Neural crest cell (in vitro differentiated cells): Measurements from ENCODE around the gene HTRA2. TPM values are rescaled to one million over a fixed set of nuclear protein-coding genes. Genes with fewer than 3 reads are reported as not detected.

Experiments
- DNase-seq: peaks from one replicate; pipeline ENCODE4 v3.0.0; 2021; ENCODE audit warnings: low read depth, mixed read lengths, low spot score
- H3K27ac Mint-ChIP-seq: one replicate; pipeline ENCODE4 v1.8.0; 2021; ENCODE audit warnings: mild to moderate bottlenecking, mixed read lengths; ENCODE audit not compliant: unreplicated experiment
- H3K27me3 Mint-ChIP-seq: 2 replicates; pipeline ENCODE4 v1.8.0; 2021; ENCODE audit warnings: low read depth, mild to moderate bottlenecking, mixed read lengths
- H3K36me3 Mint-ChIP-seq: 2 replicates; pipeline ENCODE4 v1.8.0; 2021; ENCODE audit warnings: low read depth, mild to moderate bottlenecking, mixed read lengths
- H3K4me1 Mint-ChIP-seq: 2 replicates; pipeline ENCODE4 v1.8.0; 2021; ENCODE audit warnings: mixed read lengths
- H3K4me3 Mint-ChIP-seq: one replicate; pipeline ENCODE4 v1.8.0; 2021; ENCODE audit warnings: mild to moderate bottlenecking, mixed read lengths
- H3K9me3 Mint-ChIP-seq: 2 replicates; pipeline ENCODE4 v1.8.0; 2021; ENCODE audit warnings: mixed read lengths
- CTCF ChIP-seq: fragments of 200-600 bp; sonication (generic); conservative IDR thresholded peaks from 2 replicates; pipeline ENCODE4 v1.5.0; 2021; ENCODE audit warnings: antibody characterized with exemption, mild to moderate bottlenecking
- total RNA-seq: library from RNA; stranded (reverse); gene quantifications from 2 replicates; pipeline ENCODE4 v1.2.1, GENCODE V29; 2021

The HTRA2 gene
- total RNA-seq, 1 donor from 2014 or later, result 44.7 TPM

DNA sequence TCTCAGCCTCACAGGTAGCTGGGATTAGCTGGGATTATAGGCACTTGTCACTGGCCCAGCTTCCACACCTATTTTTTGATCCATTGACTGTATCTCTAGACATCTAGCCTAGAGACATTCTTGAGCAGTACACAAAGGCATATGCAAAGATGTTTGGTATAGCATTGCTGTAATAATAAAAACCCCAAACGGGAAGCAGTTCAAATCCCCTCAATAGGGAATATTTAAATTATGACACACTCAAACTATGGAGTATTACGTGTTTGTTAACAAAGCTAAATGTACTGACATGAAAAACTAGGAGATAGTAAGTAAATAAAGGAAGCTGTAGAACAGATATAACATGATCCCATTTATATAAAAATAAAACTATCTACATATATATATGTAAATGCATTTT, 52.5 kb downstream of the HTRA2 start:
- Mint-ChIP-seq H3K27me3 (peaks cover 2% of the 10 kb centered on the region), H3K4me1 (peaks cover 21% of the 10 kb centered on the region), H3K4me3 (no peak overlapping the region), H3K27ac (no peak overlapping the region), H3K9me3 (no peaks in the 10 kb centered on the region), H3K36me3 (no peaks in the 10 kb centered on the region)
- no peak for TF ChIP-seq CTCF
- no peak for DNase-seq

Other genes with a start within 250 kb of the HTRA2 start
- 1.3 and 3.0 TPM in 2 replicates for gene SLC4A5, start 186.5 kb upstream of the HTRA2 start, total RNA-seq
- 198 and 202 TPM in 2 replicates for gene DCTN1, start 149.6 kb upstream of the HTRA2 start, total RNA-seq
- 7.3 and 7.9 TPM in 2 replicates for gene C2orf81, start 108.3 kb upstream of the HTRA2 start, total RNA-seq
- gene WDR54, start 108.2 kb upstream of the HTRA2 start, total RNA-seq, result 56.9 and 57.8 TPM in 2 replicates
- gene RTKN, start 88.0 kb upstream of the HTRA2 start, total RNA-seq, result 61.2 and 62.0 TPM in 2 replicates
- gene INO80B, start 74.8 kb upstream of the HTRA2 start, total RNA-seq, result 31.3 and 33.1 TPM in 2 replicates
- gene WBP1, start 71.5 kb upstream of the HTRA2 start, total RNA-seq, result 86.7 and 89.7 TPM in 2 replicates
- 53.7 and 56.1 TPM in 2 replicates for gene MOGS, start 64.6 kb upstream of the HTRA2 start, total RNA-seq
- gene MRPL53, start 57.3 kb upstream of the HTRA2 start, total RNA-seq, result 72.4 and 74.6 TPM in 2 replicates
- gene CCDC142, start 46.9 kb upstream of the HTRA2 start, total RNA-seq, result 34.7 and 35.0 TPM in 2 replicates
- gene TTC31, start 46.9 kb upstream of the HTRA2 start, total RNA-seq, result 29.6 and 31.6 TPM in 2 replicates
- 0.28 TPM in 1 of 2 replicates, not detected in the other for gene LBX2, start 30.3 kb upstream of the HTRA2 start, total RNA-seq
- gene PCGF1, start 22.2 kb upstream of the HTRA2 start, total RNA-seq, result 25.4 and 30.0 TPM in 2 replicates
- not detected in 2 replicates for gene TLX2, start 15.5 kb upstream of the HTRA2 start, total RNA-seq
- gene DQX1, start 3.7 kb upstream of the HTRA2 start, total RNA-seq, result 0.49 and 0.77 TPM in 2 replicates
- 110 and 113 TPM in 2 replicates for gene AUP1, start 227 bp upstream of the HTRA2 start, total RNA-seq
- 28.3 and 30.2 TPM in 2 replicates for gene LOXL3, start 24.0 kb downstream of the HTRA2 start, total RNA-seq
- 22.4 TPM in 2 replicates for gene DOK1, start 24.8 kb downstream of the HTRA2 start, total RNA-seq
- gene M1AP, start 118.4 kb downstream of the HTRA2 start, total RNA-seq, result 0.45 and 0.77 TPM in 2 replicates
- 11.0 and 12.4 TPM in 2 replicates for gene SEMA4F, start 124.3 kb downstream of the HTRA2 start, total RNA-seq